MCF 10A (cell line): ENCODE data around the gene TDRD7. TPM values are rescaled to one million over a fixed set of nuclear protein-coding genes. Genes with fewer than 3 reads are reported as not detected.

ENCODE experiments used
- BruUV-seq: library from RNA; stranded (reverse); fragments of 400-500 nt; replicated peaks from 2 replicates; lab custom pipeline; 2021; lab: Mats Ljungman, UMichigan
- CTCF ChIA-PET: fragments of 300-600 bp; sonication (Branson Sonifier 250); formaldehyde crosslinking; extraction: SDS; loops from one replicate; lab custom pipeline; 2021; ENCODE audit warnings: antibody characterized with exemption, inconsistent platforms; lab: Yijun Ruan, JAX
- POLR2A ChIA-PET: fragments of 300-600, 350-650 bp; sonication (Branson Sonifier 250); formaldehyde crosslinking; extraction: SDS; loops from one replicate; lab custom pipeline; 2020; ENCODE audit warnings: antibody characterized with exemption, inconsistent platforms; lab: Yijun Ruan, JAX
- DNase-seq: peaks from one replicate; pipeline ENCODE4 v3.0.0-alpha.2; 2018; ENCODE audit not compliant: unreplicated experiment
- H3K27ac Mint-ChIP-seq: one replicate; pipeline ENCODE4 v1.8.0; 2022; ENCODE audit warnings: mild to moderate bottlenecking, low read depth, mixed read lengths; ENCODE audit not compliant: unreplicated experiment
- H3K27me3 Mint-ChIP-seq: one replicate; pipeline ENCODE4 v1.8.0; 2022; ENCODE audit warnings: mixed read lengths; ENCODE audit not compliant: insufficient read depth, unreplicated experiment
- H3K36me3 Mint-ChIP-seq: one replicate; pipeline ENCODE4 v1.8.0; 2022; ENCODE audit warnings: mild to moderate bottlenecking, moderate library complexity, mixed read lengths; ENCODE audit not compliant: insufficient read depth, unreplicated experiment
- H3K4me1 Mint-ChIP-seq: one replicate; pipeline ENCODE4 v1.8.0; 2022; ENCODE audit warnings: mixed read lengths; ENCODE audit not compliant: insufficient read depth, unreplicated experiment
- H3K4me3 Mint-ChIP-seq: one replicate; pipeline ENCODE4 v1.8.0; 2022; ENCODE audit warnings: mild to moderate bottlenecking, moderate library complexity, mixed read lengths; ENCODE audit not compliant: unreplicated experiment
- H3K9me3 Mint-ChIP-seq: one replicate; pipeline ENCODE4 v1.8.0; 2022; ENCODE audit warnings: mixed read lengths; ENCODE audit not compliant: unreplicated experiment
- CTCF ChIP-seq: fragments of 200-600 bp; IDR thresholded peaks from one replicate; pipeline ENCODE4 v1.8.0; 2022; ENCODE audit warnings: antibody characterized with exemption, mild to moderate bottlenecking; ENCODE audit not compliant: unreplicated experiment
- intact Hi-C: fragments of 100-400 bp; cut with micrococcal nuclease; formaldehyde crosslinking; loops from 2 replicates; pipeline ENCODE4 v1.14.1; 2022
- total RNA-seq: library from RNA; stranded (reverse); gene quantifications from 2 replicates; pipeline ENCODE4 v1.2.3, GENCODE V29; 2022

TDRD7 gene
- total RNA-seq, 1 experiment from 2014 or later: 7.1 TPM

- H3K4me1 Mint-ChIP-seq: no peaks in the 10 kb centered on the region
- no peak overlapping the region for H3K27ac Mint-ChIP-seq
- H3K4me3 Mint-ChIP-seq: no peak overlapping the region
- no TSS peak for BruUV-seq
- no peaks in the 10 kb centered on the region for H3K27me3 Mint-ChIP-seq
- DNase-seq: no peak
- H3K9me3 Mint-ChIP-seq: no peaks in the 10 kb centered on the region
- intact Hi-C loops: no loop called here
- no peak for TF ChIP-seq CTCF
- ChIA-PET POLR2A (interaction anchor here (1.1 kb wide), 1 partner anchor 12 kb away, joined by 4 read pairs; no protein-coding TSS in a partner anchor), CTCF (interaction anchor here (0.6 to 1.0 kb wide), 5 partner anchors 14 to 266 kb away, joined by 3 to 4 read pairs (median 3); no protein-coding TSS in a partner anchor)
- H3K36me3 Mint-ChIP-seq: peaks cover 7% of the 10 kb centered on the region
Measured at GRCh38 chr9:97425336-97425972, 13.6 kb downstream of the TDRD7 start.

- CTCF ChIA-PET: interaction anchor here (0.7 to 1.0 kb wide), 5 partner anchors 15 to 189 kb away, joined by 3 to 4 read pairs (median 3); no protein-coding TSS in a partner anchor
- Mint-ChIP-seq H3K4me3 (no peak overlapping the region), H3K4me1 (no peaks in the 10 kb centered on the region), H3K27ac (no peak overlapping the region), H3K9me3 (no peaks in the 10 kb centered on the region), H3K36me3 (peaks cover 7% of the 10 kb centered on the region), H3K27me3 (no peaks in the 10 kb centered on the region)
- intact Hi-C loops: no loop called here
- BruUV-seq: no TSS peak
- no peak for DNase-seq
- no peak for TF ChIP-seq CTCF
- POLR2A ChIA-PET: interaction anchor here (1.1 kb wide), 1 partner anchor 11 kb away, joined by 4 read pairs; no protein-coding TSS in a partner anchor
Measured at GRCh38 chr9:97425973-97426336, 14.1 kb downstream of the TDRD7 start.

- H3K9me3 Mint-ChIP-seq: no peaks in the 10 kb centered on the region
- ChIA-PET CTCF (interaction anchor here (0.5 kb wide), 1 partner anchor 171 kb away, joined by 3 read pairs; no protein-coding TSS in a partner anchor), POLR2A (interaction anchor here (1.1 kb wide), 1 partner anchor 18 kb away, joined by 3 read pairs; no protein-coding TSS in a partner anchor)
- H3K36me3 Mint-ChIP-seq: peaks cover 7% of the 10 kb centered on the region
- no peak for TF ChIP-seq CTCF
- H3K4me1 Mint-ChIP-seq: no peaks in the 10 kb centered on the region
- no peaks in the 10 kb centered on the region for H3K27me3 Mint-ChIP-seq
- no TSS peak for BruUV-seq
- DNase-seq: no peak
- no peak overlapping the region for H3K27ac Mint-ChIP-seq
- H3K4me3 Mint-ChIP-seq: no peak overlapping the region
- intact Hi-C loops: no loop called here
Measured at GRCh38 chr9:97427885-97428284, 16.0 kb downstream of the TDRD7 start.

GRCh38 chr9:97430316-97431043 lies 18.6 kb downstream of the TDRD7 start:
- no peaks in the 10 kb centered on the region for H3K9me3 Mint-ChIP-seq
- BruUV-seq: no TSS peak
- no peaks in the 10 kb centered on the region for H3K4me1 Mint-ChIP-seq
- H3K36me3 Mint-ChIP-seq: peaks cover 7% of the 10 kb centered on the region
- TF ChIP-seq CTCF: no peak
- intact Hi-C loops: no loop called here
- CTCF ChIA-PET: interaction anchor here (0.6 to 1.4 kb wide), 6 partner anchors 12 to 110 kb away, joined by 3 to 5 read pairs (median 4); no protein-coding TSS in a partner anchor
- DNase-seq: no peak
- H3K27ac Mint-ChIP-seq: no peak overlapping the region
- H3K27me3 Mint-ChIP-seq: no peaks in the 10 kb centered on the region
- H3K4me3 Mint-ChIP-seq: no peak overlapping the region
- POLR2A ChIA-PET: interaction anchor here (0.6 to 1.0 kb wide), 3 partner anchors 13 to 18 kb away, joined by 3 read pairs; partner anchors contain the start of gene TDRD7
